ENCODE measurements around the gene C10orf67.
"Not testable (repeated sequence)": the region's sequence is repeated elsewhere in the genome, so short reads cannot be mapped to it uniquely, and the experiment has no call there.

Gene C10orf67

DNA sequence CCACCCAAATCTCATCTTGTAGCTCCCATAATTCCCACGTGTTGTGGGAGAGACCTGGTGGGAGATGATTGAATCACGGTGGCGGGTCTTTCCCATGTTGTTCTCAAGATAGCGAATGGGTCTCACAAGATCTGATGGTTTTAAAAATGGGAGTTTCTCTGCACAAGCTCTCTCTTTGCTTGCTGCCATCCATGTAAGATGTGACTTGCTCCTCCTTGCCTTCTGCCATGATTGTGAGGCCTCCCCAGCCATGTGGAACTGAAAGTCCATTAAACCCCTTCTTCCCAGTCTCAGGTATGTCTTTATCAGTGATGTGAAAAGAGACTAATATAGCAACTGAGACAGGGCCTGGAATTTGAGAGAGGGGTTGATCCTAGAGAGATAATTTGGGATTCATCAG lies 91.7 kb downstream of the C10orf67 start:
- H3K36me3 Mint-ChIP-seq, H3K4me3 Mint-ChIP-seq, CTCF ChIA-PET, H3K27ac Mint-ChIP-seq, H3K9me3 Mint-ChIP-seq, DNase-seq, H3K4me1 Mint-ChIP-seq: not testable (repeated sequence)
- H3K27me3 Mint-ChIP-seq = peaks cover 12% of the 10 kb centered on the region

DNA sequence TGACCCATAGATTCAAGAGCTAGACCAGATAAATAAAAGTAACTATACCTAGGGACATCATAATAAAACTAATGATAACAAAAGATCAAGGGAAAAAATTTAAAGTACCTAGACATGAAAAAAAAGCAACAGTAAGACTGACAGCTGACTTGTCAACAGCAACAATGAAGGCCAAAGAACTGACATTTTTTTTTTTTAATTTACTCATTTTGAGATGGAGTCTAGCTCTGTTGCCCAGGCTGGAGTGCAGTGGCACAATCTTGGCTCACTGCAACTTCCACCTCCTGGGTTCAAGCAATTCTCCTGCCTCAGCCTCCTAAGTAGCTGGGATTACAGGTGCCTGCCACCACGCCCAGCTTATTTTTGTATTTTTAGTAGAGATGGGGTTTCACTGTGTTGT lies 102.8 kb downstream of the C10orf67 start:
- not testable (repeated sequence) for H3K4me1 Mint-ChIP-seq, H3K4me3 Mint-ChIP-seq, DNase-seq, H3K36me3 Mint-ChIP-seq, H3K9me3 Mint-ChIP-seq, H3K27me3 Mint-ChIP-seq, H3K27ac Mint-ChIP-seq
- CTCF ChIA-PET = interaction anchor here (1.2 kb wide), 1 partner anchor 83 kb away, joined by 3 read pairs; no protein-coding TSS in a partner anchor

DNA sequence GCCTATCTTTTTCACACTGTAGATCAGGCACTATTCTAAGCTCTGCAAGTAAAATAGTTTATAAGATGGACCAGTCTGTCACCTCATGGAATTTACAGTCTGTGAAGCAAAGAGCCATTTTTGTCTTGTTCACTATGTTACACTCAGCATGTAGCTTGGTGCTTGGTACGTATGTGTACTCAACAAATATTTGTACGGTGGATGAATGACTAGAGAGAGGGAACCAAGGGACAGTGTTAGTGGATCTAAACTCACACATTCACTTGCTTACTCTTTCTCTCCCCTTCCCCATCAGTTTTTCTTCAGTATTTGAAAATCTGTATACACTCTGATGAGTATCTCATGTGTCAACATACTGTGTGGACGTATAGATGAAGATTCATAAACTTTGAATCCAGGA lies 106.6 kb downstream of the C10orf67 start:
- no peaks in the 10 kb centered on the region for H3K9me3 Mint-ChIP-seq
- no peak overlapping the region for H3K27ac Mint-ChIP-seq
- DNase-seq = no peak
- no peaks in the 10 kb centered on the region for H3K4me1 Mint-ChIP-seq
- H3K27me3 Mint-ChIP-seq = no peaks in the 10 kb centered on the region
- H3K4me3 Mint-ChIP-seq = no peak overlapping the region
- H3K36me3 Mint-ChIP-seq = no peaks in the 10 kb centered on the region
- CTCF ChIA-PET = no interaction called here

DNA sequence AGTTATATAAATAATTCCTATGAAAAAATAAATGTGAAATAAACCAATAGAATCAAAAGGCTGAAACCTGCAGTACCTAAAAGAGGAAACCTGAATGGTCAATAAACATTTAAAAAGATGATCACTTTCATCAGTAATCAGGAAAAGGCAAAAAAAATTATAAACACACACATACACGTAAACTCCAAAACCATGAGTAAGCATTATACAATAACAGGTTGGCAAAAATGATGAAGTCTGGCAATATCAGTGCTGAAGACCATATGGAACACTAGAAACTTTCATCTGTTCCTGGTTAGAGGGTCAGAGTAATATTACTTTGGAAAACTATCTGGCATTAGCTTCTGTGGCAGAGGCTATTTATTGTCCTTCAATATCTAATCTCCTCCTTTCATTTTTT lies 114.0 kb downstream of the C10orf67 start:
- Mint-ChIP-seq H3K9me3 (no peaks in the 10 kb centered on the region), H3K4me1 (no peaks in the 10 kb centered on the region), H3K27ac (no peak overlapping the region), H3K36me3 (no peaks in the 10 kb centered on the region), H3K27me3 (peaks cover 3% of the 10 kb centered on the region), H3K4me3 (no peak overlapping the region)
- CTCF ChIA-PET = no interaction called here
- no peak for DNase-seq

DNA sequence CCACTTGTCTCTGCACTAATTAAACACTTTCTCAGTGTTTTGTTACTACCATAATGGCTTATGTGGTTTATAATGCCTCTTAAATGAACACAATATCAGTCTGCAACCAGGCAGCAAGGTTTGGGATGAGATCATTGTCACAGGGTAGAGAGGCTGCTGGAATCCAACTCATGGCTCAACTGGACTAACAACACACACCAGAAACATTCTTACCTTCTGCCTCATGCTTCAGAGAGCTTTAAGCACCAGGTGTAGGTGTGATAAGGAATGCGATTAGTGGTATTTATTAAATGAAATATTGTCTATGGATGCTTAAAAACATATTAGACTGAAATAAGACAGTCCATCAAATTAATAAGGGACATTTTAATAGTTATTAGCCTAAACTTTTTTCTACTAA lies 127.1 kb downstream of the C10orf67 start:
- no peaks in the 10 kb centered on the region for H3K4me1 Mint-ChIP-seq
- H3K4me3 Mint-ChIP-seq = no peak overlapping the region
- no peak for DNase-seq
- no peaks in the 10 kb centered on the region for H3K36me3 Mint-ChIP-seq
- CTCF ChIA-PET = no interaction called here
- H3K27ac Mint-ChIP-seq = no peak overlapping the region
- no peaks in the 10 kb centered on the region for H3K9me3 Mint-ChIP-seq
- no peaks in the 10 kb centered on the region for H3K27me3 Mint-ChIP-seq

DNA sequence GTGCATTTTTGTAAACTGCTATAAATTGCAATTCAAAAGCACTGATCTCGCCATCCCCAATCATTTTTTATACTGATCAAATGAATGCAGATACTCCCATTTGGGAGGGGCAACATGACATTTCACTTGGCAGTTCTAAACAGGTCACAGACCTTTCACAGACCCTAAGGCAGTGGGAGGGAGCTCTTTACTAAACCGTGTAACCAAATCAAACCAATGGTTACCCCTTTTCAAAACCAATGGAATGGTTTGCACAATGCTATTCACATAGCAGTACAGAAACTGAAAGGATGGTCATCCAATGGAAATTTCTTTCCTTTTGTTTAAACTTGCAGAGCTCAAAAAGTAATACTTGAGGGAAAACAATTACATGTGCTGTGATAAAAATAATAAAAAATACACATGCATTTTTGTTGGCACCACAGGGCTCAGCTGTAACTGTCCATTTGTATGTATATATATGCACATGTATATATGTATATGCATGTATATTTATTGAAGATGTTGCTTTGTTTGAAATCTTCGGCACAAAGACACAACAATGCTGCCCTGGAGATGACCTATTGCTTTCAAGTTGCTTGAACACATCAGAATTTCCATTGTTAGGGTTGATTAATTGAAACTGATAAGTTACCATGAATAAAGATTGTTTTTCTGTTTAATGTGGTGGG lies 138.5 kb downstream of the C10orf67 start:
- Mint-ChIP-seq H3K27me3 (peaks cover 53% of the 10 kb centered on the region), H3K27ac (no peak overlapping the region), H3K9me3 (no peaks in the 10 kb centered on the region), H3K36me3 (no peaks in the 10 kb centered on the region), H3K4me3 (no peak overlapping the region), H3K4me1 (no peaks in the 10 kb centered on the region)
- CTCF ChIA-PET = interaction anchor here (0.9 kb wide), 1 partner anchor 48 kb away, joined by 5 read pairs; no protein-coding TSS in a partner anchor
- DNase-seq = no peak

DNA sequence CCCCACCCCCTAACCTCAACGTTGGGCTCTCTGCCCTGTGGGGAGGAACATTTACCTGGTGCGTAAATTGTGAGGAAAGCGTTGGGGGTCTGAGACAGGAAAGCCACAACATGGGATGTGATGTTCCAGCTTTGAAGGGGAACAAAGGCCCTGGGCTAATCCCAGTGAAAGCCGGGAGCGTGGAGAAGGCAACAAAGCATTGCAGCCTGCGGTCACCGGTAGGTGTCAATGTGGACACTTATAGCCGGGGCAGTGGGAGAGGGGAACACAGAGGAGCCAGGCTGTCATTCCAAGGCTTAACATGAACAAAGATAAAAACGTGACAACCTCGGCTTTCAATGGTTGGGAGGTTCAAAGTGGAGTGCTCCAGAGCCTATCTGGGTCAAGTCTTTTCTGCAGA lies 139.8 kb downstream of the C10orf67 start:
- DNase-seq = no peak
- Mint-ChIP-seq H3K4me1 (peaks cover 4% of the 10 kb centered on the region), H3K36me3 (no peaks in the 10 kb centered on the region), H3K9me3 (no peaks in the 10 kb centered on the region), H3K27ac (no peak overlapping the region), H3K4me3 (no peak overlapping the region), H3K27me3 (peaks cover 62% of the 10 kb centered on the region)
- CTCF ChIA-PET = no interaction called here

DNA sequence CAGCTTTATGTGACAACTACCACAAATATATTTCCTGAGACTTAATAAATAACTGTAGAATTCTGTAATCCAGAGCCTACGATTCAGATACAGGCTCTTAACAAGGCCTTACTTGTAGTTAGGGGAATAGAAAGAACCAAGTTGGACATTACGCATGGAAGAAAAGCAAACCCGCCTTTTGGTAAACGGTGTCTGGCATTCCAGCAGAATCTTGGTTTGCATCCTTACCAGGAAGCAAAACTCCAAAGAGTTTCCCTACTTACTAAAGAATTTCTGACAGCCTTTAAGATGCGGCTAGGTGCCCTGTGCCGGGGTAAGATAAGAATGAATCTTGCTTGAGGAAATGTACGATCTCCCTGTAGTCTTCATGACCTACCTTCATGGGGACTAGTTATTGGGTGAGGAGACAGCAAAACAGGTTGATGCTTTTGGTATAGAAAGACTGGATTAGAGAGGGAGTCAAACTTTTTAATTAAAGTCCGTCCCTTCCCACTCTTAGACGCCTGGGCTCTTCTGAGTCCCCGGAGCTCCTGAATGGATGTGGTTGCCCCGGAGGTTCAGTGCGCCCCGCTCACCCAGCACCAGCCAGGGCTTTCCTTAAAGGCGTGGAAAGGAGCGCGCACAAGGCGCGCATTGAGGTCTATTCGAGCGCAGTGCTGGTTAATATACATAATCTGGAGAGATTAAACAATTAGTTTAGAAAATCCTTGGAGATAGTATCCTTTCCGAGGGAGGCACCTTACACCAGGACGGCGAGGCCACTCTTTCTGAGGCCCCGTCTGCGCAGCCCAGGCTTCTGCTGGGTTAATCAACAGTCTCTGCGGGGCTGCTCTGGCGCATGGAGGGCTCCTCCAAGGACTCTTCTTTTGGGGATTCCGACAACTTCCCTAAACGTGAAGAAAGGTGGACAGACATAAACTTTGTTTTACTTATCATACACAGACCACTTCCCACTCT lies 140.9 kb downstream of the C10orf67 start:
- H3K27me3 Mint-ChIP-seq = peaks cover 69% of the 10 kb centered on the region
- DNase-seq = no peak
- no peaks in the 10 kb centered on the region for H3K36me3 Mint-ChIP-seq

DNA sequence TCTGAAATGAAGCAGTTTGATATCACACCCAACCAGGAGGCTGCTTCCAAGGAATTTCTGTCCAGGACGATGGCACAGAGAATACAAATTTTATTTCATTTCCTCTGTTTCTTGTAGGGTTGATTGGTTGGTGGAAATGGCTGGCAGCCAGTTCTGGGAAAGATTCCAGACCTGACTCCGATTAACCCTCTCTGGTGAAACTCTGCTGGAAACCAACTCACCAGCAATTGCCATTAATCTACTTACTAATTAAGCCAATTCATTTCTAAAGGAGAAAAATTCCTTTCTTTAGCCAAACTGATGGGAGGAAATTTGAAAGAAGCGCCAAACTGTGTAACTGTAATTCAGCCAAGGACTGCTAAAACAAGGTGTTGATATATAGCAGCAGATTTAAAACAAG lies 141.8 kb downstream of the C10orf67 start:
- CTCF ChIA-PET = no interaction called here
- Mint-ChIP-seq H3K36me3 (no peaks in the 10 kb centered on the region), H3K4me3 (no peak overlapping the region), H3K27ac (no peak overlapping the region), H3K4me1 (peaks cover 4% of the 10 kb centered on the region), H3K27me3 (peaks cover 76% of the 10 kb centered on the region), H3K9me3 (no peaks in the 10 kb centered on the region)
- DNase-seq = no peak

More for the DNA sequence above, 140.9 kb downstream of the C10orf67 start:
- CTCF ChIA-PET = no interaction called here
- H3K27ac Mint-ChIP-seq = no peak overlapping the region
- H3K4me1 Mint-ChIP-seq = peaks cover 4% of the 10 kb centered on the region
- H3K4me3 Mint-ChIP-seq = no peak overlapping the region
- no peaks in the 10 kb centered on the region for H3K9me3 Mint-ChIP-seq

DNA sequence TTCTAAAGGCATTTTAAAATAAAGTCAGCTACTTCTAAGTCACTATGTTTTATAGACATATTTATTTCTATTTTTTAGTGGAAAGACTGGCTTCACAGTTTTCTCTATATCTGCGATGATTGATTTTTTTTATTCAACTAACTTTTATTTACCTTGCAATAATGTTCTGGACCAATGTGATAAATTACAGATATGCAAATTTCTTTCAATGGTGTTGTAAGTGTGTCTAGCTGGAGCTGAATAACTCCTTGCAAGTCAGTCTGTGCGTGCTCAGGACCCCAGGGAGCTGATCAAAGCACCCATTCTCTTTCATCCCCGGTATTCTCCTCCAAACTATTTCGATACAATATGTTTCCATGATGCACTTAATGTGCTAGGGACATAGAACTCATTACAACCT lies 142.8 kb downstream of the C10orf67 start:
- no peak overlapping the region for H3K27ac Mint-ChIP-seq
- DNase-seq = no peak
- no peaks in the 10 kb centered on the region for H3K36me3 Mint-ChIP-seq
- no peaks in the 10 kb centered on the region for H3K9me3 Mint-ChIP-seq
- no peak overlapping the region for H3K4me3 Mint-ChIP-seq
- H3K4me1 Mint-ChIP-seq = peaks cover 4% of the 10 kb centered on the region
- CTCF ChIA-PET = interaction anchor here (1.0 kb wide), 1 partner anchor 864 kb away, joined by 3 read pairs; no protein-coding TSS in a partner anchor
- peaks cover 86% of the 10 kb centered on the region for H3K27me3 Mint-ChIP-seq

DNA sequence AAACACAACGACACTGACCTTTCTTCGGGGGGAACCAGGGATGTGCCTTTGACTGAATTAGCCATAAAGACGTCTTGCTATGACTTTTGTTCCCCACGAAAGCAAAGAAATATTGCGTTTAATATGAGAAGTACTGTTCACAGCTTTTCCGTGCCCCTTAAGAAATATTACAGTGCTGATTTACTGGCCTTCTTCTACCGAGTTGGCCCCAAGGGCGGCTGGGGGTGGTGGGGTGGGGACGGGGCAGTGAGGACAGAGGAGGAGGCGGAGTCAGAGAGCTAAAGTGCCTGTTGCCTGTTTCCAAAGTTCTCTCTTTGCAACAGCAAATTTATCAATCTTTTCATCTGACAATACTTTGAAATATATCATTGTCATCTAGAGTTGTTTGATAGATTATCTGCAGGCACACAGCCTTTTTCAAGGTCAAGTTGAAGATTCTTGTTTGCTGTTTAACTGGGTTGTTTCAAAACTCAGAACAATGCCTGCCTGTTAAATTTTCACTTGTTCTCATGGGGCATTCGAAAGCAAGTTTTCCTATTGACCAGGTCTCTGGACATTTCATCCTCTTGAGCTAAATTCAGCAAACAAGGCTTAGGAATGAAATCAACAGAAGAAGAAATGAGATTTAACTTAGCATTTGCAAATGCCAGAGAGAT lies 143.5 kb downstream of the C10orf67 start:
- no peaks in the 10 kb centered on the region for H3K36me3 Mint-ChIP-seq
- H3K27ac Mint-ChIP-seq = no peak overlapping the region
- peaks cover 93% of the 10 kb centered on the region for H3K27me3 Mint-ChIP-seq
- H3K9me3 Mint-ChIP-seq = no peaks in the 10 kb centered on the region
- no peak for DNase-seq
- H3K4me3 Mint-ChIP-seq = no peak overlapping the region
- CTCF ChIA-PET = no interaction called here
- peaks cover 4% of the 10 kb centered on the region for H3K4me1 Mint-ChIP-seq

DNA sequence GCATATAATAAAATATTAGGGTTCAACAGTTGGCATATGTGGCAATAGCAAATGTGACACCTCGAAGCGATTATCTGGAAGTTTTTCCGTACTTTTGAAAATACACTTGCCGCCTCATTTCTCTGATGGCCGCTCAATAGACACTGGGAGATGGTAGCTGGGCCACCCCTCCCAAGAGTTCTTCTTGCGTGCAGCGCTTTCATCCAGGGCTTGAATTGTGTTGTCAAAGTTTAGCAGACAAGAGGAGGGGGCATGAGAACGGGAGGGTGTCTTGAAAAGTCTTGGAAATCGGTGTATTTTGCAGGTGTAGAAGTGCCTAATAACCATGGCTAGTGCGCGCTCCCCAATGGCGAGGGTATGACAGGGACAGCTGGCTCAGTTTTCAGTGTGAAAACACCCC lies 144.0 kb downstream of the C10orf67 start:
- Mint-ChIP-seq H3K36me3 (no peaks in the 10 kb centered on the region), H3K27me3 (peaks cover 98% of the 10 kb centered on the region), H3K9me3 (no peaks in the 10 kb centered on the region), H3K27ac (no peak overlapping the region), H3K4me1 (peaks cover 4% of the 10 kb centered on the region), H3K4me3 (no peak overlapping the region)
- DNase-seq = no peak
- CTCF ChIA-PET = no interaction called here

DNA sequence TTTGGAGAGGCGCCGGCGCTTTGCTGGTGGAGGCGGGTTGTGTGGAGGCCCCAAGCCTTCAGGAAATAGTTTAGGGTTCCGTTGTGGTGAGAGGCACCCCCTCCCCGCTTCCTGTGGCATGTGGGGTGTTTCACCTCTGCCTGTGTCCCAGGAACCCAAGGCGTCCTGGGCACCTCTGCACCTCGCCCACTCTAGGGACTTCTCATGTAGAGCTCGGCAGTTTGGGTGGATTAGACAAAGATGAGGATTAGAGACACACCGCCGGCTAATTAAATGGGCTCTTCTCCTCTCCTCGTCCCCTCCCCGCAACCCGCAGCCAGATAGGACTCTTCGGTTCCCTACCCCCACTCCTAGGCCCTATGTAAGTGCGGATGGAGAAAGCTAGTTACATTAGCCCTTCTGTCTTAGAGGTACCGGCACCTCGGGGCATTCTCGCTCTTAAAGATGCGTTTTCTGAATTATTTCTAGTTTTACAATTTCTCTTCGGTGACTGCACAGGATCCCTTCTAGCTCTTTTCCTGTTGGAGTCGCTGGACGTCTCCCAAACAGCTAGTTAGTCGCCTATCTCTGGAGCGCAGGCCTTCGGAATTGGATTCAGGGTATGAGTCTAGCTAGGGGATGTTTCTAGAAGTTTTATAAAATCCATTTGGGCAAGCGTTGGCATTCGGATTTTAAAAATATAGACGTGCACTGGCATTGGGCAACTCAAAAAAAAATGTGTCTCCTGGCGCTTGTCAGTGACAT lies 144.7 kb downstream of the C10orf67 start:
- no peak for DNase-seq
- H3K4me1 Mint-ChIP-seq = peaks cover 4% of the 10 kb centered on the region
- no peaks in the 10 kb centered on the region for H3K9me3 Mint-ChIP-seq
- no peak overlapping the region for H3K4me3 Mint-ChIP-seq
- CTCF ChIA-PET = no interaction called here
- H3K36me3 Mint-ChIP-seq = no peaks in the 10 kb centered on the region
- H3K27me3 Mint-ChIP-seq = peaks cover 99% of the 10 kb centered on the region
- no peak overlapping the region for H3K27ac Mint-ChIP-seq

Measured in activated naive CD4-positive, alpha-beta T cell treated with anti-CD3 and anti-CD28 coated beads, Interleukin-2, amount 10 ng/mL, durations not matched to agents 7 days and 5 days (primary cell).